ENCODE data around the gene LGR5.

The LGR5 gene

GRCh38 chr12:71439613-71440344 is at the start of gene LGR5:
Gene LGR5, plus strand, starts transcription at chr12:71439798. Its CDS starts 283 bp downstream, at chr12:71440081.
- no peak for DNase-seq (ENCODE audit: low read depth in 2 of 2)

- DNase-seq (ENCODE audit: low read depth in 2 of 2): peak; percentile 34 to 38
These were observed 47.0 kb upstream of the LGR5 start for GRCh38 chr12:71392521-71393145.

GRCh38 chr12:71393625-71394024 is 46.0 kb upstream of the LGR5 start:
- DNase-seq (ENCODE audit: low read depth in 2 of 2): no peak

GRCh38 chr12:71397433-71397954 is 42.1 kb upstream of the LGR5 start:
- DNase-seq (ENCODE audit: low read depth in 2 of 2): peak; percentile 68 to 72

GRCh38 chr12:71399197-71399596 is 40.4 kb upstream of the LGR5 start:
- DNase-seq (ENCODE audit: low read depth in 2 of 2): no peak

- DNase-seq (ENCODE audit: low read depth in 2 of 2): no peak
These were observed 39.1 kb upstream of the LGR5 start for GRCh38 chr12:71400481-71400880.

GRCh38 chr12:71405884-71406283 is 33.7 kb upstream of the LGR5 start:
- DNase-seq (ENCODE audit: low read depth in 2 of 2): no peak

- DNase-seq (ENCODE audit: low read depth in 2 of 2): no peak
These were observed 31.9 kb upstream of the LGR5 start for GRCh38 chr12:71407732-71408131.

- DNase-seq (ENCODE audit: low read depth in 2 of 2): no peak
These were observed 28.8 kb upstream of the LGR5 start for GRCh38 chr12:71410844-71411243.

- DNase-seq (ENCODE audit: low read depth in 2 of 2): no peak
These were observed 28.0 kb upstream of the LGR5 start for GRCh38 chr12:71411635-71412034.

- peak; percentile 29 to 33 for DNase-seq (ENCODE audit: low read depth in 2 of 2)
These were observed 24.0 kb upstream of the LGR5 start for GRCh38 chr12:71415336-71416231.

GRCh38 chr12:71417181-71417580 is 22.4 kb upstream of the LGR5 start:
- DNase-seq (ENCODE audit: low read depth in 2 of 2): no peak

GRCh38 chr12:71420775-71421406 is 18.7 kb upstream of the LGR5 start:
- no peak for DNase-seq (ENCODE audit: low read depth in 2 of 2)

GRCh38 chr12:71425568-71426299 is 13.9 kb upstream of the LGR5 start:
- DNase-seq (ENCODE audit: low read depth in 2 of 2): no peak

GRCh38 chr12:71426300-71427047 is 13.1 kb upstream of the LGR5 start:
- no peak for DNase-seq (ENCODE audit: low read depth in 2 of 2)

- DNase-seq (ENCODE audit: low read depth in 2 of 2): no peak
These were observed 8.8 kb upstream of the LGR5 start for GRCh38 chr12:71430756-71431155.

GRCh38 chr12:71431991-71432390 is 7.6 kb upstream of the LGR5 start:
- no peak for DNase-seq (ENCODE audit: low read depth in 2 of 2)

GRCh38 chr12:71432936-71433335 is 6.7 kb upstream of the LGR5 start:
- DNase-seq (ENCODE audit: low read depth in 2 of 2): no peak

GRCh38 chr12:71436696-71437095 is 2.9 kb upstream of the LGR5 start:
- no peak for DNase-seq (ENCODE audit: low read depth in 2 of 2)

GRCh38 chr12:71438670-71439361 is 782 bp upstream of the LGR5 start:
- DNase-seq (ENCODE audit: low read depth in 2 of 2): no peak

All from fibroblast of skin of left quadriceps (primary cell).